Amygdala (tissue), 56 donors: ENCODE results near the gene PRR33.

Experiments
- DNase-seq, 56 donors: peaks; one replicate each; lab custom pipeline; 2025; lab: John Stamatoyannopoulos, UW

Gene PRR33

DNA sequence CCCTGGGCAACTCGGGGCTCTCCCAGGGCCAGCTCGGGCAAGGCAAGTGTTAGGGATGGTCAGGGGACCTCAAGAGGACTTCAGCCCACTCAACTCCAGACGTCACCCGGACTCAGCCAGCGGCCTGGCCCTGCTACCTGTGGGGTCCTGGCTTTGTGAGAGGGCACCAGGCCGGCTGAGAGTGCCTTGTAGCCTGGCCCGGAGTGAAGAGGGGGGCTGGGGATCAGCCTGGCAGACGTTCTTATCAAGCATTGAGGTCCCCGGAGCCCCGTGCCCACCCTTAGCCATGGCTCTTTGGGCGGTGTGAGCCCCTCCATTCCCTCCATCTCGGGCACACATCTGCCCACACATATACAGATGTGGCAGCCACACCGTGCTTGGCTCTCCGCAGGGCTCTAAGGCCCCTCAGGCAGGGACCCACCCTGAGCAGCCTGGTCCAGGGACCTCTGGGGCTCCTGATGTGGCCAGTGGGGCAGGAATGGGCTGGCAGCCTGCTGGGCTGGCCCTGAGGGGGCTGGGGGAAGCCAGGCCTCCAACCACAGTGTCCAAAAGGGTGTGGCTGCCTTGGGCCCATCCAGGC lies 23.5 kb downstream of the PRR33 start:
- no peak for DNase-seq

DNA sequence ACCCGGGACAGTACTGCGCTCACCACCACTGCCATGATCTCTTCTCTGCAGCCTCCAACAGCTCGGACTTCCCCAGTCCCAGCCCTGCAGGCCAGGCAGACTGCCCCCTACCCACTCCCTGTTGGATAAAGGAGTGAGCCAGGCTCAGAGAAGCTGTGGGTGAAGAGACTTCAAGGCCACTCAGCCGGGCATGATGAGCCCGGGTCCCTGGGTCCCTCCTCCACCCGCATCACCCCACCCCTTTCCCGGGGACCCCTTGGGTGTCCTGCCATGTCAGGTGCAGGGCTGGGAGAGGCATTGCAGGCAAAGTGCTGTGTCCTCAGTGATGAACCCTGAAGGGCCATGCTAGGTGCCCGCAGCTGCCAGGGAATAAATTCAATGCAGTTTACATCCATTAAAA lies 24.3 kb downstream of the PRR33 start:
- no peak for DNase-seq

DNA sequence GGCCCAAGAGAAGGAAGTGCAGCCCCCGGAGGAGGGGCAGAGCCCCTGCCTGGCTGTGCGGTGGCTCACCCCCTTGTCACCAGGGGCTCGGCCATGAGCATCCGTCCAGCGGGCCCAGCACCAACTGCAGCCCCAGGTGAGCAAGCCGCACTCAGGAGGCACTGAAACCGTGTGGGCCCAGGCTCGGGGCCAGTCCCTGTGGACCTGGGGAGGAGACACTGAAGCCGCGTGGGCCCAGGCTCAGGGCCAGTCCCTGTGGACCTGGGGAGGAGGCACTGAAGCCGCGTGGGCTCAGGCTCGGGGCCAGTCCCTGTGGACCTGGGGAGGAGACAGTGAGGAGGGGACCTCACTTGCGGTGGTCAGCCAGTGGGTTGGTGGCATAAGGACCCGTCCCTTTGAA lies 24.9 kb downstream of the PRR33 start:
- DNase-seq, result no peak

- DNase-seq, result no peak
Measured at GRCh38 chr11:1866226-1866625, 25.5 kb downstream of the PRR33 start.

GRCh38 chr11:1864831-1865665 lies 26.6 kb downstream of the PRR33 start:
- DNase-seq, result peak in 2 of 56 donors; percentile 36 to 47

DNA sequence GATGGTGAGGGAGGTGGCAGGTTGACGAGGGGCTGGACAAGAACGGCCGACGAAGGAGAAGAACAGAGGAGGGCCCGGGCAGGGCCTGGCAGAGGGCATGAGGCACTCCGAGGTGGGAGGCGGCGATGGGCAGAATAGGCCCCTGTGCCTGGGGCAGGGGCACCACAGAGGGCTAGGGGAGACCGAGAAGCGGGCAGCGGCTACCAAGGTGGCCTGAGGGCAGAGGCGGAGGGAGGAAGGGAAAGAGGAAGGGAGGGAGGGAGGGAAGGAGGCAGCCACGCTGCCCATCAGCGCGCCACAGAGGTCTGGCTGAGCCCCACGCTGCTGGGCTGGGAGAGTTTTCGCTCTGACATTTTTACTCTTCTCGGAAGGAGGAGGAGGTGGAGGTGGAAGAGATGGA lies 27.5 kb downstream of the PRR33 start:
- DNase-seq, result no peak

GRCh38 chr11:1863352-1864216 lies 28.1 kb downstream of the PRR33 start:
- DNase-seq, result peak in 30 of 56 donors; percentile 11 to 68 (median 44)

DNA sequence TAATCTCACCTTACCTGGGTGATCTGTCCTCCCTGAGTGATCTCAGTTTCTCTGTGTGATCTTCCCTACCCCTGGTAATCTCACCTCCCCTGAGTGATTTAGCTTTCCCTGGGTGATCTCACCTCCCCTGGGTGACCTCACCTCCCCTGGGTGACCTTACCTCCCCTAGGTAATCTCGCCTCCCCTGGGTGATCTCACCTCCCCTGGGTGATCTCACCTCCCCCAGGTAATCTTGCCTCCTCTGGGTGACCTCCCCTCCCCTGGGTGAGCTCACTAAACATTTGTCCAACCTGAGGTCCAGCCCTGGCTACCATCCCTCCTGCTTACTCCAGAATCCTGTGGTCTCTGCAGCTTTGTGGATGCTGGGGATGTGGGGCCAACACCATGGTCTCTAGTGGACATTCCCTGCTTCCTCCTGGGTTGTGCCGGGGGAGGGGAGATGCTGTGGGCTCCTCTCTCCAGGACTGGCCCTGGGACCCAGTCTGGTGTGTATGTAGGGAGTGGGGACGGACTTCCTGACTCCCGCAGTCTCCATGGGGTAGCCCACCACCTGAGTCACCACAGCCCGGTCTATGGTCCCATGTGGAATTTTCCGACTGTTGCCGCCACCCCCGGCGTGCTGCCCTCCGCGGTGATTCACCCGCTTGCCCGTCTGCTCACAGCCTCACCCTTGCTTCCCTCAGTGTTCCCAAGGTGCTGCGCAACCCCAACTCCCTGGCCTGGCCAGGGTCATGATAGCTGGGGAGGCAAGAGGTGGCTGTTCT lies 28.9 kb downstream of the PRR33 start:
- DNase-seq, result no peak

GRCh38 chr11:1861435-1862411 lies 30.0 kb downstream of the PRR33 start:
- no peak for DNase-seq

- no peak for DNase-seq
Measured at GRCh38 chr11:1860108-1860507, 31.6 kb downstream of the PRR33 start.

DNA sequence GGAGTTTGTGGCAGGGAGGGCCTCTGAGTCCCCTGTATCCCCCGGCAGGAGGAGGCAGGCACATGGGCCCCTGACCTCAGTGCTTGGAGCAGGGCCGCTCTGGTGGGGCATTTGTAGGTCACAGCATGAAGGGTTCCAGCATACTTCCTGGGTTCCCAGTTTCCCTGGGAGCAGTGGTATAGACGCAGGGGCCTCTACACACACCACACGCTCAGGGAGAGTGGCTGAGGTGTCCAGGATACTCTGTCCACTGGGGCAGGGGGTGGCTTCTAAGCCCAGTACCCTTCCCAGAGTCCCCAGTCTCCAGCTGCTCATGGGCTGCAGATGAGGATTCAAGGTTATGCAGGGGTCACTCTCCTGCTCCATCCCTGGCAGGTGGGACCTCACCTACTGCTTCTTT lies 32.7 kb downstream of the PRR33 start:
- DNase-seq, result no peak

DNA sequence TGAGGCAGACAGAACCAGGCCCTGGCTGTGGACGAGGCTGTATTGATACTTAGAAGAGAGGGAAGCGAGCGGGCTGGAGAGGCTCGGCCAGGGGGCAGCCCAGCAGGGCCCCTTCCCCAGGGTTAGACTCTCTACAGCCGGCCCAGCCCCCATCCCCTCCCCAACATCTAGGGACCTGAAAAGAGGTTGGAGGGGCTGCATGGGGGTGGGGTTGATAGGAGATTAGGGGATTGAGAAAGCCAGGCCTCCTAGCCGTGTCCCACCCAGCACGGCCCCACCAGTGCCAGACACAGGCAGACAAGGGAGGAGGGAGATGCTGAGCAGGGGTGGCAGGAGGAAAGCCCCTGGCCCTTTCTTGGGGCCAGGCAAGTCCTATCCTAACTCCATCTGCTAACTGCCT lies 33.1 kb downstream of the PRR33 start:
- DNase-seq, result no peak

DNA sequence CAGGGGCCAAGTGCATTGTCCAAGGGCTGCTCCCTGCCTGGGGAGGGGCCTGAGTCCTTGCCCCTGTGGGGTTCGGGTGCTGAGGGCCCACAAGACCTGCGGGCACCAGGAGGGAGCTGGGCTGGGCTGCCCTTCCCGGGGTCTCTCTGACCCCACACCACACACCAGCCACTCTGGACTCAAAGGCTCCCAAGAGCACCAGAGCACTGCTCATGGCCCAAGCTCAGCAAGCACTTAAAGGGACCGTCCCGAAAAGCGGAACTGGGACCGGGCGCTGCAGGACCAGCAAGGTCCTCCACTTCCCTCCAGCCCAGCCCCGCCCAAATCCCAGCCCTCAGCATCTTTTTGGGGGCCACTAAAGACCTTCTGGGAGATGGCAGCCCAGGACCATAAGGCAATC lies 33.5 kb downstream of the PRR33 start:
- peak in 1 of 56 donors; percentile 31 for DNase-seq

DNA sequence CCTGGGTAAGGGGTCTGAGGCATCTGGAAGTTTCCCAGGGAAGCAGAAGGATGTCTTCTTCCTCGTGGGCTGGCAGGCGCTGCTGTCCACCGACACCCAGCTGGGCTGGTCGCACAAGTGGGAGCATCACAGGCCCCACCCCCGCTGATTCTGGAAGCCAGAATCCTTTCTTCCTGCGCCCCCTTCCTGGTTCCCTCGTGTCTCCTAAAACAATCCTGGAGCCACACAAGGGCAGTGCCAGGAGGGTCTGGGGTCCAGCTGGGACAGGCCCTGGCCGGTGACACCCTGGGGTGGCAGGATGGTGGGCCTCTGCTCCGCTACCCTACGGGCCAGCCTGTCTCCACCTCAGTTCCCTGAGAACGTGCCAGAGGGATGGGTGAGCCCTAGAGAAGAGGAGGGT lies 34.6 kb downstream of the PRR33 start:
- no peak for DNase-seq

DNA sequence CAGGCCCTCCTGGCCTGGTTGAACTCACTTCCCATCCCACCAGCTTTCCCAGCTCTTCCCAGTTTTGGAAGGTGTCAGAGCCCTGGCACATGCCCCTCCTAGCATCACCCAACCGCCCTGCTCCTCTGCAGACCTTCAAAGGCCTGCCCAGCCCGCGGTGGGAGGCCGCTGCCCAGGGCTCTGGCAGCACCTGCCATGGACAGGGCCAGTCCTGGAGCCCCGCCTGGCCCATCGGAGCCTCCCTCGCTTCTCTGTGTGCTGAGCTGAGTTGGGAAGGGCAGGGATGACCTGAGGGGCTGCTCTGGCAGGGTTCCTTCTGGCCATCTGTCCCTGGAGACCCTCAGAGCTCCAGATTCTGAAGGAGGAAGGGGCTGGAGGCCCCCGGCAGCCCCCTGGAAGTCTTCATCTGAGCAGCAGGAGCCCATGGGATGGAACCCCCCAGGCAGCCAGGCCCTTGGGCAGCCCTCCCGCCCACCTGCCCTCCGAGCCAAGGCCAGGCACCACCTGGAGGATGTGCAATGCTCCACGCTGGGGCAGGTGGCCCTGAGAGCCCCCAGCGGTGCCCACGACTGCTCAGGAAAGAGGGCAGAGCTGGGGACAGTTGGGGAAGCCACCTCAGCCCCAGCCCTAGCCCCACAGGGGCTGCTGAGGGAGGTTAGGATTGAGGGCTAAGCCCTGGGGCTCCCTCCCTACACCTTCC lies 35.2 kb downstream of the PRR33 start:
- DNase-seq, result no peak

GRCh38 chr11:1855886-1856265 lies 35.8 kb downstream of the PRR33 start:
- no peak for DNase-seq

- no peak for DNase-seq
Measured at GRCh38 chr11:1854949-1855885, 36.5 kb downstream of the PRR33 start.
